Activated CD4-positive, alpha-beta T cell treated with anti-CD3 and anti-CD28 coated beads, Interleukin-2, amount 50 U/mL, for 16 hours (primary cell): Measurements from ENCODE around the gene TPPP2.

ENCODE experiments used
- DNase-seq: peaks from one replicate; pipeline ENCODE4 v3.0.0-alpha.2; 2020

The TPPP2 gene

DNA sequence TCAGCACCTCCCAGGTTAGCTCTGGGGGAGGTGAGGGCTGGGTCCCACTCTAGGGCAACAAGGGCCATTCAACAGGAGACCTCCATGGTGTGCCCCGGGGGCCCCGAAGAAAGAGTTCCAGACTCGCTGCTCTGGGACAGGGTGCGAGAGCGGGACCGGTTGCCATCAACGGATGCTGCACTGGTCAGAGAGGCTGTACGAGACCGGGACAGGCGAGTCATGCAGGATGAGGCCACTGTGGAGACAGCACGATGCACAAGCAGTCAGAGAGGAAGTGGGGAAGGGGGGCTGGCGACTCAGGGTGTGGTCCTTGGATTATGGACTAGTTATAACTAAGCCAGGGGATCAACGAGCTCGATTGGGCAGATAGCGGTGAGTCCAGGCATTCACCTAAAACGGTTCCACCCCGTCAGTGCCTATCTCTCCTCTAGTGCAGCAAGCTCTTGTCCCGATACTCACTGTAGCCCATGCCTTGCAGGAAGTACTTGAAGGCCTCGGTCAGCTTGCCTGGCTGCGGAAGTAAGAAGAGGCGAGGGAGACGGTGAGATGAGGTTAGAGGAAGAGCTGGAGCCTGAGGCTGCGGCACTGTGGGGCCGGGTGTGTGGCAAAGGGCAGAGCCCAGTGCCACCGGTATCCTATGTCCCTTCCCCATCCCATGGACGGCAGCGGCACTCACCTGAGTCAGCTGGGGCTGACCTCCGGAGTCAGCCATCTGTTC lies 12.3 kb upstream of the TPPP2 start:
- DNase-seq = no peak

DNA sequence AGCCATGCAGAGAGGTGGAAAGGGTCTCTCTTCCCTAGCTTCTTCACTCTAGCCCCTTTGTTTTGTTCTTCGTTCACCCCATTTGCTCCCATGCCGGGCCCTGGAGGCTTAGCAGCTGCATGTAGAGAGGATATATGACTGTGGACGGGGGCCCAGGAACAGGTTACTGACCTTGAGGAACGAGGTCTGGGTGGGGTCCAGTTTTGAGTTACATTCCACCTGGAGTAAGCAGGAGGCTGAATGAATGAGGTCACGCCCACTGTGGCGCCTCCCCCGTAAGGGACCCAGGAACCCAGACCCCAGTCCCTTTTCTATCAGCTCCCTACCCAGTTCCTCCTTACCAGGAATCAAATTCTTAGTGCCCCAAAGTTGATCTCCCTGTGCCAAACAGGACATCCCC lies 11.7 kb upstream of the TPPP2 start:
- no peak for DNase-seq

DNA sequence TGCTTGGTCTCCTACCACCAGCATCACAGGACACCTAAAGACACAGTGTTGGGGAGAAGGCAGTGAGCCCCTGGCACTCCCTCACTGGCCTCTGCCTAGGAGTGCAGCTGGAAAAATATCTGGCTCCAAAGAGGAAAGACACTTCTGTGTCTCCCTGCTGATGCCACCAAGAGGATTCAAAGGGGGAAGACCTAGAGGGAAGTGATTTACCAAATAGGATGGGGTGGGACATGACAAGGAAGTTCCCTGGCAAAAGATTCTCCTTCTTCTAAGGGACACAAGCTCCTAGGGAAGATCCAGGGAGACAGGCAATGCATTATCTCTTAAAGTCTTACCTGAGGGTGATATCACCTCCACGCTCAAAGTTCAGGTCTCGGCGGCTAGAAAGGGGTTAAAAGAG lies 11.2 kb upstream of the TPPP2 start:
- no peak for DNase-seq

DNA sequence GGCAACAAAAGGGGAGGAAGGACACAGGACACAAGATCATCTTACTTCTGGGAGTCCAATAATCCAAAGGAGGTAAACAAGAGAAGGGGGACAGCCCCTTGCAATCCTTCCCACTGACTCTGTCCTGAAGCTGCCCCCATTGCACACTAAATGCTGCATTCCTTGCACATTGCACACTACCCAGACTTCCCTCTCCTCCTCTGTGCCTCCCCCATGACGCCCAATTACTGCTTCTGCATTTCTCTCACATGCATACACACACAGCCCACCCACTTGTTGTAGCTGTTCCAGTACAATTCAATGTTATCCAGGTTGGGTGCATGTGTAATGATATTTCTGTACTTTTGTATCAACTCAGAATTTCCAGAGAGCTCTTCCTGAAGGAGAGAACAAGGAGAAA lies 10.7 kb upstream of the TPPP2 start:
- no peak for DNase-seq

DNA sequence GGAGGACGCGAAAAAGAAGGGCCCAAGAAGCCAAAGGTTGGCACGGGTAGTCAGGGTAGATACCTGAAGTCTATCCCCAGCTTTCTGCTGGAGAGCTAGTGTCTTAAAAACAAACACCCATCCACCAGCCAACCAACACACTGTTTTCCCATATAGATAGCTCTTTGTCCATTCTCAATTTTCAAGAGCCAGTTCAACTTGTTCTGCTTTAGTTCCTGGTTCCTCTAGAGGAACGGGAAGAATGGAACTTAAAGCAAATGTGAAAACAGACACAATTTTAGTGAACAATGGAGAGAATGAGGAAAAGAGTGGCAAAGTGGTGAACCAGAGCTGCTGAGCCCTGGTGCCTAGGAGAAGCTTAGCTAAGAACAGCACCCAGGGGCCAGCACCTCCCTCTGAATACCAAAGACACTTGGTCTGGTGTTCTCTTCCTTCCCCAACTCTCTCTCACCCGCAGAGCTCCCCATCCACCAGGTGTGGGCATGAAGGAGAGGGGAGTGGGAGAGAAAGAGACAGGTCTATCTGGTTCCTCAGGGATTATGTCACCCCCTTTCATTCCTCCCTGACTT lies 9.0 kb upstream of the TPPP2 start:
- DNase-seq = no peak

DNA sequence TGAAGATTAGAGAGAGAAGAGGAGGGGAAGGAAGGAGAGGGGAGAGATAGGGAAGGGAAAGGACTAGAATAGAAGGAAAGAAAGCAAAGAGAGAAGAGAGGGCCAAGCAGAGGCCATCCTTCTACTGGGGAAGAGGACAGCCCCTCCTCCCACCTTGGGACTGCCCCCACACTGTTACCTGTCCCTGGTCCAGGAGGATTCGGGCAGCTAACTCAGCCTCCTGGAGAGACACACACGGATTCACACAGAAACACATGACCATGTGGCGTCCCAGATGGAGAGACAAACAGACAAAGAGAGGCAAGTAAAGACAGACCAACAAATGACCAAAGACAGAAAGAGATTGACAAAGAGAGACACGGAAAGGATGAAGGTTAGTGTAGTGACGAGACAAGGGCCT lies 7.3 kb upstream of the TPPP2 start:
- DNase-seq = no peak

DNA sequence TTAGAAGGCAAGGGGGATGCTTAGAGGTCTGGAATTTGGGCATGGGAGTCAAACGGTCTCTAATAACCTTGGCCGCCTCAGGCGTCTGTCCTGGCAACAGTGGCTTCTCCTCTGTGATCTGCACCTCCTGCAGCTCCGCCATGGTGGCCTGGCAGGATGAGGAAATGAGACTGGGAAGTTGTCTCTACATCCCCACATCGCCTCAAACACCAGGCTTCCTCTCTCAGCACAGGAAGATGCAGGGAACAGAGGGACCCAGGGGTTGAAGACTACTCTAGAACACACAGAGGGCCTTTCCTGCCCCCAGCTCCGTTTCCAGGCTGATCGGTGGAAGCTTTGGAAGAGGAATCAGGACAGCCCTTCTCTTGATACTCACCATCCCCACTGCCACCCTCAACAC lies 6.8 kb upstream of the TPPP2 start:
- DNase-seq = no peak

DNA sequence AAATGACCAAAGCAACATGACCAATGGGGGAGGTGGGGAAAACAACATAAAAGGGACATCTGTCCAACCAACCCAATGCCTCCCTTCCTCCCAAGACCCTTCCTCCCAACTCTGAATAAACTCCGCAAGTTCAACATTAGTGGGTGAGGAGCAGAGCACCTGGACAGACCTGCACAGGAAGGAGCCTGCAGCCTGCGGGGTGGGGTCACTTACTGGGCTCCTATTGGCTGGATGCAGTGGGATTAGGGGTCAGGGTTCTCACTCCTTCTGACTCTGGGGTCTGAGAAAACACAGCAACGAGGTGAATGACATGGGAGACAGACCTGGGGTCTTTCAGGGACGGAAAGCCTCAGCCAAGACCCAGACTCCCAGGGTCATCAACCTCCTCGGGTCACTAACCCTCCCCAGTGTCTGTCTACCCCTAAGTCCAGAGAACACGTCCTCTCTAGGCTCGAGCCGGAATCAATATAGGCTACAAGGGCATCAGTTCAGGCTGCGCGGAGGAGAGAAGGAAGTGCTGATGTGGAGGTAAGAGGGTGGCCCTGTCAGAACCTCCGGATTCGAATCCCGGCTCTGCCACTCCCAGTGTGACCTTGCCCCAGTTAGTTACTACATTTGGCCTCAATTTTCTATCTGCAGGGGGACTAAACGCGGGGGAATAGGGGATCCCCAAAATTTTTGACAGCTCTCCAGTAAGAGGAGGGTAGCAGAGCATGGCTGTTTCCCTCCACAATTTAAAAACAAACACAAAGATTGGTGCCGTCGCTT lies 6.0 kb upstream of the TPPP2 start:
- DNase-seq = no peak

DNA sequence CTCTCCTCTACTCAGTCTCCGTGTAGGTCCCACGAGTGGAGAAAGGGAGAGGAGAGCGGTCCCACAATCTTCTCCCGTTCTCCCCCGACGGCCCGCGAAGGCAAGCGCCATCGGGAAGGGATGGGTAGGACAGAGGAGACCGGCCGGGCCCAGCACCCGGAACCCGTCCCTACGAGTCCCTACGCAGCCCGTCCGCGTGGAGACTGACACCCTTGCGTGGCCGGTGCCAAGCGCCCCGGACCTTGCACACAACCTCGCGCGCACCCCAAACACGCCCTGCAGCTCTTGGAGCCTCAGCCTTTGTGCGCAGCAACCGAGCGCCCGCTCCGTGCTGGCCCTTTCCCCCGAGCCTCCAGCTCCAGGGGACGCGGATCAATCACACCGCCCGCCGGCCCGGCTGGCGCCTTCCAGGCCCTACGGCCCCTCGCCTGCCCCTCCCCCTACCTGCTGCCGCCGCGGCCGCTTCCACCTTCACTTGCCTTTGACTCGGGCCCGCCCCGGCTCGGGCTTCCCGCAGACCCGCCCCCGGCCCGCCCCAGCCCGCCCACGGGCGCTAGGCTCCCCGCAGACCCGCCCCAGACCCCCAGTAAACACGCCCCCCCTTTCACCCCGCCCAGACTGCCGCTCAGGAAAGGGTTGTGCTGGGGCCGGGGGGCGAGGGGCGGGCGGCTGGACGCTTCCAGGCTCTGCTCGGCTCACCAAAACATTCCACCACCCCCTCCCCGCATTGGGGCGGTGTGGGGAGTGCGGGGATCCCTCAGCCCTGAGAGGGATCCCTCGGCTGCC lies 5.2 kb upstream of the TPPP2 start, which contains the start of gene NDRG2:
Gene NDRG2 (minus strand): TSS at position 477 of the 786 bp plus-strand sequence. CDS start 1,746 bp downstream, outside the sequence.
- peak; percentile 40 for DNase-seq

DNA sequence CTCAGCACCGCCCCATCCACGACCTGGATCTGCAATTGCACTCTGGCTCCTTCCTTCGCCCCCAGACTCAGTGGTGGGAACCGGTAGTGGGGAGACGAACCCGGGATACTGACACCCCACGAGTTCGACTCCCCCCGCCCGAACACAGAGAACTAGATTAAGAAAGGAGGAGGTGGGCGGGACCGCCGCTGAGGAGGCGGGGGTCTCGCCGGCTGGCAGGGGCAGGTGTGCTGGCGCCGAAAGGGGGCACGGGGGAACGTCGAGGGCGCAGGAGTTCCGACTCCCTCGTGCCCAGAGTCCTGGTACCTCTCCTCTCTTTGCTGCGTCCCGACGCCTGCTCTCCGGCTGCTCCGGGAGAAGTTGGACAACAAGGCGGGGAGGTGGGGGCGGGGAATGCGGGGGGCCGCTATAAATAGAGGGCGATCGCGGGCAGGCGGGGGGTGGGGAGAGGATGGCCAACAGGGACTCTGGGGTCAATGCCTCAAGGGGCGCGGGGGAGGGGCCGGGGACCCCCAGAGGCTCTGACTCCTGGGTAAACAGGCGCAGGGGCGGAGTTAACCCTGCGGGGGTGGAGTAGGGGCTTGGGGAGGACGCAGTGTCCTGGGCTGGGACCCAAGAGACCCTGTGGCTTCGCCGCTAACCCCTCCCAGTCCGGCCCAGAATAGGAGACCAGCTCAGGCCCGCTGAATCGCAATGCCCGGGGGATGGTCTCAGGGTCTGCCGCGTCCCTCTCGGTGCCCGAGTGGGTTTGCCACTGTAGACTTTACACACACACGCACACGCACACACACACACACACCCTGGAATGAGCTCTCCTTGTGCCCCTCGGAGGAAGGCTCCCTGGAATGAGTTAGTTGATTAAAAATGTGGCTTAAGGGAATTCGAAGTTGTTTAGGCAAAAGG lies 4.4 kb upstream of the TPPP2 start:
- DNase-seq = no peak

DNA sequence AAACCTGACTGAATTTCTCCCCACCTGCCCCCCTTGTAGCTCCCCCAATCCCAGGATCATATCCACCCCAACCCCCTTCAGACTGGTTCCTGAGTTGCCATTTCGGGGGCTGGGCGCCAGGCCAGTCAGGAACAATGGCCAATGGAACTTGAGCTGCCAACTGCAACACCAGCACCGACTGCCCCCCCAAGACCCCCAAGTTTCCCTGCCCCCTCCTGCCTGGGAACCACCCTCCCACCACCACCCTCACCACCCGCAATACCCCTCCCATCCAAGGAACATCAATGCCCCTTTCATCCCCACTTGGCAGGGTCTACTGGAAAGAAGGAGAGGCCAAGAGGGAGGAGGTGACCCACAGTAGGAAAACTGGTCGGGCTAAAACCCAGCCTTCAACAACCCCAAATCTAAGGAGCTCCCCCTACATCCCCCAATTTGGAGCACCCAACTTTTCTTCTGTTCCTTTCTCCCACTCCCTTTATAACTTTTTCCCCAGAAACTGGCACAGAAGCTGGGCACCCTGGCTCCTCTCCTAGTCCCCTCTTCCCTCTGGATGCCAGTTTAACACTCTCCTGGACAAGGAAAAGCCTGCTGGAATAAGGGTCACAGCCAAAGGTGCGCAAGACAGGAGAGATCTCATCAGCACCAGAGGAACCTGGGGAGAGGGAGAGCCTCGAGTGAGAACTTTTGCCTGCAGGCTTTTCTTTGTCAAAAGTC lies 3.6 kb upstream of the TPPP2 start:
- no peak for DNase-seq

DNA sequence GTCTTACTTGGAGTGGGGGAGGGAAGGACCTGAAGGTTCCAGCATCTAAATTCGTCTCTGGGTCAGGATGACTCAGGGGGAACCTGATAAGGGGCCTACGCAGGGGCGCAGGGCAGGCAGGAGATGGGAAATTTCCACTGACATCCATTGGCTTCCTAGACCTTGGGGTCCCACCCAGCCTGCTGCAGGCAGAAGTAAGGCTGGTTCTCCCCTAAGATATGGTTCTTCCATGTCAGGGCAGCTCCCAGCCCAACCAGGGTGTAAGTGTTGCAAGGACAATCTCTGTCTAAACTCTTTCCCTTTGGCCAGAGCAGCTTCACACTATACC lies 3.1 kb upstream of the TPPP2 start:
- DNase-seq = no peak

DNA sequence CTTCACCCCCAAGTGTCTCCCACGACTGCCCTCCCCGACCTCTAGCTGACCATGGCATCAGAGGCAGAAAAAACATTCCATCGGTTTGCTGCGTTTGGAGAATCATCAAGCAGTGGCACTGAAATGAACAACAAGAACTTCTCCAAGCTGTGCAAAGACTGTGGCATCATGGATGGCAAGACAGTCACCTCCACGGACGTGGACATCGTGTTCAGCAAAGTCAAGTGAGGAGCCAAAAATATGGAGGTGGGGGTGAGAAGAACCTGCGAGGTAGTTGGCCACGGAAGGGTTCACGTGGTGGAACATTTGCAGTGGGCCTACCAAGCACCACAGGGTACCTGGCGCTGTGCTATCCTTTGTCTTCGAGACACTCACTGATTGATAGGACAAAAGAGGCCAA lies 514 bp downstream of the TPPP2 start:
- no peak for DNase-seq

DNA sequence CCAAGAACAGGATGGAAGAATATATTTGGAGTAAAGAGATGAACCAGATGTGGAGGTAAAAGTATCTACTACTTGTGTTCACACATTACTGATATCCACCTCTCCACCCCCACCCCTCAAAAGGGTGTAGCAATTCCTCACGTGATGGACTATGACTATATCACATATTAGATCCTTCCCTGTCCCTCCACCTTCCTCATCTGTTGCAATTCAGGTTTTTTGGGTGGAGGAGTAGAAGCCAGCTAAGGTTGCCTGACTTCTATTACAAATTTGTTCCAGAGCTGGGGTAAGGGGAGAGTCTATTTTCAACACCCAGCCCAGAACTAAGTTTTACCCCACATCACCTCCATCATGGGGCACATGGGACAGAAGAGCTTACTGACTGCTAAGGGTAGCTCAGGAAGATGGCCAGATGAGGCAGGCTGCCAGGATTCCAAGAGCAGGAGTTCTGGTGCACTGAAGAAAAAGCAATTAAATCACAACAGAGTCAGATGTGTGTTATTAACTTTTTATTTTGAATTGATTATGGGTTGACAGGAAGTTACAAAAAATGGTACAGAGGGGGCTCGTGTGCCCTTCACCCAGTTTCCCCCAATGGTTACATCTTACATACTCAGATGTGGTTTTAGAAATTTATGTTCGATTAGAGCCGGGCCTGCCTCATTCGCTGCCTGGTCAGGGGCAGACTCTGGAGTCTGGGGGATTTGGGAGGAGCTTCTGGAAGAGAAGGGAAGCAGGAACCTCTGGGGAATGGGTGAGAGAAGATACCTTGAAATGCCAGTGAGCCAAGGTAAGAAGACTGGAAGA lies 2.5 kb downstream of the TPPP2 start:
- no peak for DNase-seq

DNA sequence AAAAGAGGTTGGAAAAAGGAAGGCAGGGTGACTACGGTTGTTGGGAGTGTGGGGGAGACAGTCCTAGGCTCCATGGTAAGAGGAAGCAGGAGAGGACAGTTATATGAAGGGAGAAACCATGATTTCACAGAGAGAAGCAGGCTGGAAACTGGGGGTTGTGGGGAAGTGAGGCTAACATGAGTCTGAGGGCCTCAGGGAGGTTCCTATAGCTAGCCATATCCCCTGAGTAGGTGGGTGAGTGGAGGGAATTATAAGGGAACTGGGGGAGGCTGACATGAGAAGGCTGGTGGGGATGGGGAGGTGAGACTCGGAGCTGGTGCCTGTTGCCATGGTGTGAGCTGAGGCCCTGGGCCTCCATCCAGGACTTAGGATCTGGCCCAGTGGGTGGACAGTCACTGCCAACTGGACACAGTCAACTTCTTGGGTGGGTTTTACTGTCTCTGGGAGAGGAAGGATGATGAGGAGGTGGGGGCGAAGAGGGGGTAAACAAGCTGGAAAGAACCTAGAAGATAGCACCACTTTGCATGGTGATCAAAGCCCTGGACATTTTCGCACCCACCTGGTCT lies 3.2 kb downstream of the TPPP2 start:
- DNase-seq = no peak

DNA sequence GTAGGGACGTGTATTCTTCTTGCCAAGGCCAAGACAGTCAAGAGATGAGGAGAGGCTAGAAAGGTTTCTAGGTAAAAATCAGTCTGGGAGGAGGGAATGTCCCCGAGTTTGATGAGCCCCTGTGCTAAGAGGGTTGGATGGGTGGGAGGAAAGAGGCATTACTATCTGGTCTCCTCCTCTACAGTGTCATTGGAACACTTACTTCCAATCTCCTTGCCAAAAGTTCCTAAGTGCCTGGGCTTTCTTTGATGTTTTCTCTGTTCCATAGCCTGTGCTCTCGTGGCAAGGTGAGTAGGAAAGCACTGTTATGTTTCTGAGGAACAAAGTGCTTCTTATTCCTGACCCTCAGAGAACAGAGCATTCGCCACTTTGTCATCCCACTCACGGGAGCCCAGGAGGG lies 4.7 kb downstream of the TPPP2 start, which contains the start of gene RNASE13:
Gene RNASE13 (minus strand): TSS at position 101 of the 400 bp plus-strand sequence. CDS start 519 bp downstream, outside the sequence.
- no peak for DNase-seq

DNA sequence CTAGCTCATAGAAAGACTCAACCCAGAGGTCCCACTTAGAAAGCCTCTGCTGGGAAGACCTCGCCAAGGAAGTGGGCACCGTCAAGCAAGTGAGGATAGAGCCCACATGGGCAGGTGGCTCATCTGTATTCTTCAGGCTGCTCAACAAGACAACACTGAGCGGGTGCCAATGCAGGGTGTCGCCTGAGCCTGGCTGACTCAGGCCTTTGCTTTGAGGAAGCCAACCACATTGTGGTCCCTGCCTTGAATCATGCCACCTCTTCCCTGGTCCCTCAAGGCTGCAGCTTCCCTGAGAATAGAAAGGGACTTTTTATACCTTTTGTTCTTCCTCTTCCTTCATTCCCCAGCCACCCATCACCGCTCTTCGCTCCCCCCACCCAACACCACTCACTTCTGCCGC lies 6.7 kb downstream of the TPPP2 start:
- DNase-seq = no peak

DNA sequence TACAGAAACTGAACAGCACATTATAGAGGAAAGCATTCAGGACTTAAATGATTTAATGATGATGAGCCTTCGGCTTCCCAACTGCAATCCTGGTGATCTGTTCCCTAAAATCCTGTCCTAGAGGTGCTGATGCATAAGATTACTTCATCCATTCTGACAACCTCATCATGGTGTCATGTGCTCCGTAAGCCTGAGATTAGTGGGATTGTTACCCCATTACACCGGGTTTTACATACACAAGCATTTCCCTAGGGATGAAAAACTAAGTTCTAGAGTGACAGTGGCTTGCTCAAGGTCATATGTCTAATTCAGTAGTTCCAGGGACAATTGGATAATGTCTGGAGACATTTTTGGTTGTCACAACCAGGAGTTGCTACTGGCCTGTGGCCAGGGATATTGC lies 7.1 kb downstream of the TPPP2 start:
- no peak for DNase-seq

DNA sequence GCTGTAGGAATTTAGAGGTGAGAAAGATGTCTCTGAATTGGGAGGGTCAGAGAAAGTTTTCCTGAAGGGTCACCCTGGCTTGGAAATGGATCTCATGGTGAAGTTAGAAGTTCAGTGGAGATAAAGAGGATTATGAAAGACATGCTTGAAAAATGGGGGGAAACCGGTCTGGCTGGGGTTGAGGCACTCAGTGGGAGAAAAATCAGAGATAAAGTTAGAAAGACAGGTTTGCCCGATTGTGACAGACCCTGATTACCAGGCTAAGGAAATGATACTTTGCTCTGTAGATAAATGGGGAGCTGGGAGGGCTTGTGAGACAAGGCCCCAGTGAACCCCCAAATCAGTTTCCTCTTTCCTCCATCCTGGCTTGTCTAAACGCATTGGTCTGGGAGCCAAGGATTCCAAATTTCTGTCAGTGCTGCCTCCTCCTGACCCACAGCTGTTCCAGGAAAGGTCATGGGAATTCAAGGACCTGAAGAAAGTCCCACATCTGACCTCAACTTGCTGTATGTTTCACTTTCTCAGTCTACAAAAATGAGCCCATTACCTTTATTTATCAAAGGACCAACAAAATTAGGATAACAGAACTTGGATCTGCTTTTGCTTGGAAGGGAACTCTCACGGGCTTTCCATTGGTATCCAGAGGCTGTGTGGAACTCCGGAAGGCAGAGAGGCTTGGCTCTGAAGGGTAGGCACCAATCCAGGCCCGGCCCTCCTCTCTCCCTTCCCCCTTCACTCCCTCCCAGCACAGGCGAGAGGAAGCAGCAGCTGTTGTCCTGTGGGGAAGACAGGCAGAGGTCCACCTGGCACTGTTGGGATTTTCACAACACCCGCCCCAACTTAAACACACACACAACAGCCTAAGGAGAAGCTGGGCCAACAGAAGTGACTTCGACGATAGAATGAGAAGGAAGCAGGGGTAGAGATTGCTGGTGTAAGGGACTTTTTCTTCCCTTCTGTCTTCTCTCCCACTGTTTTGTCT lies 8.7 kb downstream of the TPPP2 start:
- no peak for DNase-seq
